Mesenchymal stem cell (in vitro differentiated cells and primary cell): ENCODE measurements around the gene KHK. TPM values are rescaled to one million over a fixed set of nuclear protein-coding genes. Genes with fewer than 3 reads are reported as not detected.

ENCODE experiments used
- DNase-seq: peaks from one replicate; pipeline ENCODE4 v3.0.0-alpha.2; 2013
- H2AFZ ChIP-seq: one replicate; pipeline ENCODE4 v1.6.1; 2013; ENCODE audit warnings: low read depth, mild to moderate bottlenecking, control low read depth, inconsistent platforms, low read length, moderate library complexity
- H2AK5ac ChIP-seq: 2 replicates; pipeline ENCODE4 v1.6.1; 2013; ENCODE audit warnings: low read length, moderate library complexity, mild to moderate bottlenecking, inconsistent platforms; ENCODE audit not compliant: severe bottlenecking
- H2BK120ac ChIP-seq: one replicate; pipeline ENCODE4 v1.6.1; 2013; ENCODE audit warnings: low read depth, mild to moderate bottlenecking, inconsistent platforms, low read length, moderate library complexity
- H2BK12ac ChIP-seq, 2 experiments: one replicate each; pipeline ENCODE4 v1.6.1; 2013; ENCODE audit warnings: inconsistent platforms in 2 of 2, low read length in 2 of 2, mild to moderate bottlenecking in 2 of 2, moderate library complexity in 2 of 2, control low read depth in 1 of 2
- H2BK15ac ChIP-seq: one replicate; pipeline ENCODE4 v1.6.1; 2013; ENCODE audit warnings: mild to moderate bottlenecking, low read depth, inconsistent platforms; ENCODE audit not compliant: poor library complexity, severe bottlenecking
- H2BK5ac ChIP-seq: 2 replicates; pipeline ENCODE4 v1.6.1; 2013; ENCODE audit warnings: low read depth, mild to moderate bottlenecking, low read length, control low read depth, inconsistent platforms; ENCODE audit not compliant: poor library complexity, severe bottlenecking
- H3K14ac ChIP-seq, 2 experiments: one replicate each; pipeline ENCODE4 v1.6.1; 2013; ENCODE audit warnings: inconsistent platforms in 2 of 2, low read length in 2 of 2, control low read depth in 1 of 2, mild to moderate bottlenecking in 1 of 2, moderate library complexity in 1 of 2
- H3K18ac ChIP-seq, 2 experiments: one replicate each; pipeline ENCODE4 v1.6.1; 2013; ENCODE audit warnings: inconsistent platforms in 2 of 2, low read length in 2 of 2, control low read depth in 1 of 2, low read depth in 1 of 2, mild to moderate bottlenecking in 1 of 2
- H3K23ac ChIP-seq, 2 experiments: one replicate each; pipeline ENCODE4 v1.6.1; 2013; ENCODE audit warnings: inconsistent platforms in 2 of 2, low read length in 2 of 2, mild to moderate bottlenecking in 2 of 2, moderate library complexity in 2 of 2, control low read depth in 1 of 2
- H3K27ac ChIP-seq: 2 replicates; pipeline ENCODE4 v1.5.1; 2013; ENCODE audit warnings: mild to moderate bottlenecking, moderate library complexity, low read length, control low read depth, inconsistent platforms; ENCODE audit not compliant: poor library complexity, severe bottlenecking
- H3K27me3 ChIP-seq, 2 experiments: 2 replicates each; pipeline versions ENCODE4 v1.6.1 to v1.7.0; 2013; ENCODE audit warnings: low read length in 2 of 2, mild to moderate bottlenecking in 2 of 2, moderate library complexity in 2 of 2, control low read depth in 1 of 2, inconsistent platforms in 1 of 2; ENCODE audit not compliant: control insufficient read depth in 1 of 2, insufficient read depth in 1 of 2
- H3K36me3 ChIP-seq, 2 experiments: 2 replicates each; pipeline versions ENCODE4 v1.6.1 to v1.7.0; 2013; ENCODE audit warnings: low read length in 2 of 2, control low read depth in 1 of 2, inconsistent platforms in 1 of 2, low read depth in 1 of 2, mild to moderate bottlenecking in 1 of 2; ENCODE audit not compliant: insufficient read depth in 2 of 2, control insufficient read depth in 1 of 2
- H3K4ac ChIP-seq, 2 experiments: one replicate each; pipeline ENCODE4 v1.6.1; 2013; ENCODE audit warnings: inconsistent platforms in 2 of 2, low read length in 2 of 2, mild to moderate bottlenecking in 2 of 2, moderate library complexity in 2 of 2, control low read depth in 1 of 2, low read depth in 1 of 2
- H3K4me1 ChIP-seq: 2 replicates; pipeline ENCODE4 v1.6.1; 2013; ENCODE audit warnings: low read depth, low read length, control low read depth; ENCODE audit not compliant: control insufficient read depth, insufficient read depth
- H3K4me2 ChIP-seq: 2 replicates; pipeline ENCODE4 v1.6.1; 2013; ENCODE audit warnings: low read length, mild to moderate bottlenecking, inconsistent platforms; ENCODE audit not compliant: poor library complexity, severe bottlenecking
- H3K4me3 ChIP-seq, 2 experiments: 2 replicates each; pipeline versions ENCODE4 v1.5.1 to v1.7.0; 2013; ENCODE audit warnings: low read length in 2 of 2, mild to moderate bottlenecking in 2 of 2, control low read depth in 1 of 2, low read depth in 1 of 2; ENCODE audit not compliant: insufficient read depth in 1 of 2
- H3K79me1 ChIP-seq: replicated peaks from 2 replicates; pipeline ENCODE4 v1.6.1; 2013; ENCODE audit warnings: mild to moderate bottlenecking, control low read depth, low read length, inconsistent platforms; ENCODE audit not compliant: poor library complexity, severe bottlenecking
- H3K9ac ChIP-seq: 2 replicates; pipeline ENCODE4 v1.7.0; 2013; ENCODE audit warnings: mild to moderate bottlenecking, low read length, moderate library complexity
- H3K9me3 ChIP-seq: 2 replicates; pipeline ENCODE4 v1.7.0; 2013; ENCODE audit warnings: mild to moderate bottlenecking, low read length; ENCODE audit not compliant: control insufficient read depth
- H4K8ac ChIP-seq: one replicate; pipeline ENCODE4 v1.6.1; 2013; ENCODE audit warnings: inconsistent platforms, mild to moderate bottlenecking, low read length, moderate library complexity
- H4K91ac ChIP-seq: one replicate; pipeline ENCODE4 v1.6.1; 2013; ENCODE audit warnings: mild to moderate bottlenecking, low read length, inconsistent platforms
- WGBS: methylation state at CpG from one replicate; pipeline ENCODE4 v1.1.7; 2013; ENCODE audit warnings: mixed read lengths; 5-methylcytosine and 5-hydroxymethylcytosine counted together
- polyA plus RNA-seq, 2 experiments: library from polyadenylated mRNA; stranded (reverse); fragments of 200-250 nt; gene quantifications; one replicate each; pipeline ENCODE4 v1.2.3, GENCODE V29; 2013

Gene KHK
- polyA plus RNA-seq (2013, experiment 1 of 2), result 0.29 TPM
- polyA plus RNA-seq (2013, experiment 2 of 2), result 0.38 TPM

DNA sequence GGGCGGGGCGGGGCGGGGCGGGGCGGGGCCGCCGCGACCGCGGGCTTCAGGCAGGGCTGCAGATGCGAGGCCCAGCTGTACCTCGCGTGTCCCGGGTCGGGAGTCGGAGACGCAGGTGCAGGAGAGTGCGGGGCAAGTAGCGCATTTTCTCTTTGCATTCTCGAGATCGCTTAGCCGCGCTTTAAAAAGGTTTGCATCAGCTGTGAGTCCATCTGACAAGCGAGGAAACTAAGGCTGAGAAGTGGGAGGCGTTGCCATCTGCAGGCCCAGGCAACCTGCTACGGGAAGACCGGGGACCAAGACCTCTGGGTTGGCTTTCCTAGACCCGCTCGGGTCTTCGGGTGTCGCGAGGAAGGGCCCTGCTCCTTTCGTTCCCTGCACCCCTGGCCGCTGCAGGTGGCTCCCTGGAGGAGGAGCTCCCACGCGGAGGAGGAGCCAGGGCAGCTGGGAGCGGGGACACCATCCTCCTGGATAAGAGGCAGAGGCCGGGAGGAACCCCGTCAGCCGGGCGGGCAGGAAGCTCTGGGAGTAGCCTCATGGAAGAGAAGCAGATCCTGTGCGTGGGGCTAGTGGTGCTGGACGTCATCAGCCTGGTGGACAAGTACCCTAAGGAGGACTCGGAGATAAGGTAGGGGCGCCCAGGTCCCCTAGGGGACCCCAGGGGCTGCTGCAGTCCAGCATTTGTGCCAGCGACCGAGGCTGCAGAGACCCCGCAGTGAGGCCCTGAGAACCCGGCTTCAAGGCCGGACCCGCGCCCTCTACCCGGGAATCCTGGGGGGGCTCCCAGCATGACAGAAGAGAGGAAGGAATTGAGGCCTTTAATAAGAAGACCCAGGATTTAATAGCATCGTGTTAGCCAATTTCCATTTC is at the start of gene KHK:
Gene KHK, plus strand, starts transcription at position 49 of the 870 bp plus-strand sequence. Its CDS starts 488 bp downstream, at position 537.
- WGBS, result 11% methylated on average over 53 of the region's 54 CpGs
- Histone ChIP-seq H3K18ac (peak within 1 kb of the TSS; percentile 72 to 86), H4K8ac (peak within 1 kb of the TSS; percentile 89), H3K27ac (no peak within 1 kb of the TSS), H3K4me1 (peaks cover 14% of the 10 kb centered on the region), H3K4me3 (peak within 1 kb of the TSS; percentile 63 to 80), H4K91ac (peak within 1 kb of the TSS; percentile 91), H3K9me3 (no peaks in the 10 kb centered on the region), H3K14ac (peak within 1 kb of the TSS in 1 of 2 experiments; percentile 74), H2BK15ac (peak within 1 kb of the TSS; percentile 82), H2BK12ac (peak within 1 kb of the TSS; percentile 75), H3K36me3 (peaks cover 7 to 11% of the 10 kb centered on the region in 2 experiments), H3K27me3 (peaks cover 0 to 8% of the 10 kb centered on the region in 2 experiments), H3K4me2 (peak within 1 kb of the TSS; percentile 96), H2AK5ac (no peak within 1 kb of the TSS), H2AFZ (peak within 1 kb of the TSS; percentile 70), H3K79me1 (no peaks in the 10 kb centered on the region), H2BK120ac (peak within 1 kb of the TSS; percentile 64), H3K9ac (peak within 1 kb of the TSS; percentile 89), H3K4ac (peak within 1 kb of the TSS; percentile 78 to 97), H3K23ac (peak within 1 kb of the TSS in 1 of 2 experiments; percentile 48), H2BK5ac (no peak within 1 kb of the TSS)
- DNase-seq, result peak; percentile 34

DNA sequence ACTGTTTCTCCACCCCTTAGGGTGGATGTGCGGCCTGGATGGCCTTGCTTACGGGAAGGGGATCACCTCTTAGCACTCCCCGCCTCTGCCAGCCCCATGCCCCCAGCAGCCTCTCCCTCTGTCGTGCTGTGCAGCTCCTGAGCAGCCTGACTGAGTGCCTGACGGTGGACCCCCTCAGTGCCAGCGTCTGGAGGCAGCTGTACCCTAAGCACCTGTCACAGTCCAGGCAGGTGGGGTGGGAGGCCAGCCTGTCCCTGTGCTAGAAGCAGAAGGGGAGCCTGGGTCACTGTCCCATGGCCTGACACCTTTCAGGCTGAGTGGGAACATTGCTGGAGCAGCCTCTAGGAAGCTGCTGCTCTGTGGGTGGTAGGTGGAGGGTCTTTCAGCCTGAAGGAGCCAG is 48.6 kb upstream of the KHK start:
- Histone ChIP-seq H3K4me1 (peaks cover 18% of the 10 kb centered on the region), H3K4me3 (no peak overlapping the region), H3K23ac (no peak overlapping the region), H2BK12ac (no peak overlapping the region), H4K91ac (no peak overlapping the region), H2AK5ac (no peak overlapping the region), H2BK120ac (no peak overlapping the region), H3K4me2 (no peak overlapping the region), H2BK15ac (no peak overlapping the region), H3K27ac (no peak overlapping the region), H3K4ac (no peak overlapping the region), H4K8ac (no peak overlapping the region), H3K18ac (no peak overlapping the region), H3K27me3 (no peaks in the 10 kb centered on the region), H3K36me3 (peaks cover 72 to 83% of the 10 kb centered on the region in 2 experiments), H2BK5ac (no peak overlapping the region), H2AFZ (no peak overlapping the region), H3K9ac (no peak overlapping the region), H3K79me1 (peaks cover 47% of the 10 kb centered on the region), H3K14ac (no peak overlapping the region), H3K9me3 (no peaks in the 10 kb centered on the region)
- DNase-seq, result no peak
- 98% methylated on average over 6 of the region's 6 CpGs for WGBS

- H3K4ac ChIP-seq, result no peak overlapping the region
- H3K23ac ChIP-seq, result no peak overlapping the region
- no peak overlapping the region for H4K8ac ChIP-seq
- no peak overlapping the region for H3K14ac ChIP-seq
- H3K36me3 ChIP-seq, result peaks cover 76 to 83% of the 10 kb centered on the region in 2 experiments
- H3K27me3 ChIP-seq, result no peaks in the 10 kb centered on the region
- peaks cover 47% of the 10 kb centered on the region for H3K79me1 ChIP-seq
- no peak for DNase-seq
- H3K4me3 ChIP-seq, result no peak overlapping the region
- no peak overlapping the region for H2BK12ac ChIP-seq
- H3K4me1 ChIP-seq, result peaks cover 20% of the 10 kb centered on the region
- no peak overlapping the region for H2BK5ac ChIP-seq
- no peak overlapping the region for H2AK5ac ChIP-seq
- WGBS, result 94% methylated on average over 17 of the region's 17 CpGs
- H3K9me3 ChIP-seq, result no peaks in the 10 kb centered on the region
- no peak overlapping the region for H2AFZ ChIP-seq
- H2BK120ac ChIP-seq, result no peak overlapping the region
- no peak overlapping the region for H3K9ac ChIP-seq
- H3K27ac ChIP-seq, result no peak overlapping the region
- no peak overlapping the region for H4K91ac ChIP-seq
- H2BK15ac ChIP-seq, result no peak overlapping the region
- no peak overlapping the region for H3K18ac ChIP-seq
- H3K4me2 ChIP-seq, result no peak overlapping the region
Measured at GRCh38 chr2:27038631-27039339, 47.8 kb upstream of the KHK start.

DNA sequence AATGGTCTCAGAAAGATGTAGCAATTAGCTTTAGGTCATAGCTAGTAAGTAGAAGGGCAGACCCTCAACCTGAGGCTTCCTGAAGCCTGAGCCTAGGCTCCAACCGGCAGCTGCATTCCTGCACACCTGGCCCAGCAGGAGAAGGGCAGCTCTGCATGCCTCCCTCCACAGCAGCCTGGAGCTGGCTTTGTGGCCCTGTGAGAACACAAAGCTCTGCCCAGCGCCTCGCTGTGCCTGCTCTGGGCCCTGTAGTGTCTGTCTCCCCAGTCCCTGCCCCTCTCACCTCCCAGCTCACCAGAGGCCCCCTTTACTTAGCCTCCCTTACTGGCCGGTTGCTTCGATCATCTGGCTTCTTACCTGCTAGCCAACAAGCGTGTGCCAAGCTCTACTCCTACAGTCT is 47.1 kb upstream of the KHK start:
- H3K4me2 ChIP-seq, result no peak overlapping the region
- peaks cover 47% of the 10 kb centered on the region for H3K79me1 ChIP-seq
- no peak overlapping the region for H2BK12ac ChIP-seq
- no peaks in the 10 kb centered on the region for H3K27me3 ChIP-seq
- H2BK15ac ChIP-seq, result no peak overlapping the region
- peaks cover 16% of the 10 kb centered on the region for H3K4me1 ChIP-seq
- H3K9ac ChIP-seq, result no peak overlapping the region
- H2AFZ ChIP-seq, result no peak overlapping the region
- H2BK120ac ChIP-seq, result no peak overlapping the region
- no peak overlapping the region for H3K14ac ChIP-seq
- H4K8ac ChIP-seq, result no peak overlapping the region
- no peak overlapping the region for H3K27ac ChIP-seq
- no peak overlapping the region for H3K4ac ChIP-seq
- peaks cover 76 to 83% of the 10 kb centered on the region in 2 experiments for H3K36me3 ChIP-seq
- 93% methylated on average over 6 of the region's 6 CpGs for WGBS
- no peak overlapping the region for H3K23ac ChIP-seq
- H2AK5ac ChIP-seq, result no peak overlapping the region
- no peak overlapping the region for H2BK5ac ChIP-seq
- H3K18ac ChIP-seq, result no peak overlapping the region
- H3K4me3 ChIP-seq, result no peak overlapping the region
- H3K9me3 ChIP-seq, result no peaks in the 10 kb centered on the region
- no peak for DNase-seq
- no peak overlapping the region for H4K91ac ChIP-seq
